ENCODE results near the gene CMTM7. TPM values are rescaled to one million over a fixed set of nuclear protein-coding genes. Genes with fewer than 3 reads are reported as not detected.

Gene CMTM7
- total RNA-seq, 1 experiment from 2014 or later = 131 TPM

DNA sequence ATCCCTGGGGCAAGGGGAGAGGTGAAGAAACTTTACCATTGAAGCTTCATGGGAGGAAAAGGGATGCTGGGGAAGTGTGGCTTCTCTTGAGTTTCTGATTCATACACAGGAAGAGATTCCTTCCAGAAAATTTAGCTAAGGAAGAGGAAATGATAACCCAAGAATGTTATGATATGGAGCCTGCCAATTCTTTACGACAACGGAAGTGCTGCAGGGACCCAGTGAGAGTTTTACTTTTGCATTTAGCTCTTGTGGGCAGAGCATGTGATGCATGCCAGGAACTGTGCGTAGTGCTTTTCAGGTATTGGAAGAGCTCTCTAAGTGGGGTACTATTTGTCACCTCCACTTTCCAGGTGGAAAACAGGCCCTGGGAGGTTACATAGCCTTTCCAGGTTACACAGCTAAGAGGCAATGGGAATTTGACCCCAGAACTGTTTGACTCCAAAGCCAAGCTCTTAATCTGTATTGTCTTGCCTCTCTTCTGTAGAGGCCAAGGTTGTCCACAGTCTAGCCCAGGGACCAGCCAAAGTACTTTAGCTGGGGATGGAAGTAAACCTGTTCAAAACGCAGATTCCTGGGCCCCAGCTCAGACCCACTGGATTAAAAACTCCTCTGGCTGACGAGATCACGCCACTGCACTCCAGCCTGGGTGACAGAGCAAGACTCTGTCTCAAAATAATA lies 23.0 kb downstream of the CMTM7 start:
- CTCF ChIA-PET = interaction anchor here (0.8 to 1.5 kb wide), 3 partner anchors 23 to 55 kb away, joined by 3 to 4 read pairs (median 3); partner anchors contain the start of gene CMTM7
- H3K4me3 Mint-ChIP-seq (ENCODE audit: low read depth, unreplicated experiment) = no peak overlapping the region
- peaks cover 68% of the 10 kb centered on the region for H3K4me1 Mint-ChIP-seq (ENCODE audit: low read depth, unreplicated experiment)
- no peak for DNase-seq
- no peaks in the 10 kb centered on the region for H3K27me3 Mint-ChIP-seq (ENCODE audit: unreplicated experiment)
- H3K36me3 Mint-ChIP-seq (ENCODE audit: insufficient read depth, unreplicated experiment) = peaks cover 54% of the 10 kb centered on the region
- intact Hi-C loops (cut with micrococcal nuclease; ENCODE audit: unreplicated experiment) = no loop called here
- BruUV-seq (replicated peaks) = no TSS peak
- TF ChIP-seq CTCF (IDR thresholded peaks at IDR 0.05; ENCODE audit: unreplicated experiment) = no peak
- no peaks in the 10 kb centered on the region for H3K9me3 Mint-ChIP-seq (ENCODE audit: low read depth, unreplicated experiment)
- H3K27ac Mint-ChIP-seq (ENCODE audit: unreplicated experiment) = peak overlapping the region; percentile 82

GRCh38 chr3:32419742-32420125 lies 28.1 kb downstream of the CMTM7 start:
- CTCF ChIA-PET = interaction anchor here (0.9 to 1.7 kb wide), 2 partner anchors 48 to 50 kb away, joined by 4 to 7 read pairs; no protein-coding TSS in a partner anchor
- Mint-ChIP-seq H3K36me3 (ENCODE audit: insufficient read depth, unreplicated experiment) (peaks cover 57% of the 10 kb centered on the region), H3K4me3 (ENCODE audit: low read depth, unreplicated experiment) (peak overlapping the region; percentile 66), H3K27me3 (ENCODE audit: unreplicated experiment) (no peaks in the 10 kb centered on the region), H3K4me1 (ENCODE audit: low read depth, unreplicated experiment) (peaks cover 80% of the 10 kb centered on the region), H3K9me3 (ENCODE audit: low read depth, unreplicated experiment) (no peaks in the 10 kb centered on the region), H3K27ac (ENCODE audit: unreplicated experiment) (peak overlapping the region; percentile 98)
- TSS peak; percentile 94 for BruUV-seq (replicated peaks)
- intact Hi-C loops (cut with micrococcal nuclease; ENCODE audit: unreplicated experiment) = no loop called here
- no peak for DNase-seq
- TF ChIP-seq CTCF (IDR thresholded peaks at IDR 0.05; ENCODE audit: unreplicated experiment) = no peak

DNA sequence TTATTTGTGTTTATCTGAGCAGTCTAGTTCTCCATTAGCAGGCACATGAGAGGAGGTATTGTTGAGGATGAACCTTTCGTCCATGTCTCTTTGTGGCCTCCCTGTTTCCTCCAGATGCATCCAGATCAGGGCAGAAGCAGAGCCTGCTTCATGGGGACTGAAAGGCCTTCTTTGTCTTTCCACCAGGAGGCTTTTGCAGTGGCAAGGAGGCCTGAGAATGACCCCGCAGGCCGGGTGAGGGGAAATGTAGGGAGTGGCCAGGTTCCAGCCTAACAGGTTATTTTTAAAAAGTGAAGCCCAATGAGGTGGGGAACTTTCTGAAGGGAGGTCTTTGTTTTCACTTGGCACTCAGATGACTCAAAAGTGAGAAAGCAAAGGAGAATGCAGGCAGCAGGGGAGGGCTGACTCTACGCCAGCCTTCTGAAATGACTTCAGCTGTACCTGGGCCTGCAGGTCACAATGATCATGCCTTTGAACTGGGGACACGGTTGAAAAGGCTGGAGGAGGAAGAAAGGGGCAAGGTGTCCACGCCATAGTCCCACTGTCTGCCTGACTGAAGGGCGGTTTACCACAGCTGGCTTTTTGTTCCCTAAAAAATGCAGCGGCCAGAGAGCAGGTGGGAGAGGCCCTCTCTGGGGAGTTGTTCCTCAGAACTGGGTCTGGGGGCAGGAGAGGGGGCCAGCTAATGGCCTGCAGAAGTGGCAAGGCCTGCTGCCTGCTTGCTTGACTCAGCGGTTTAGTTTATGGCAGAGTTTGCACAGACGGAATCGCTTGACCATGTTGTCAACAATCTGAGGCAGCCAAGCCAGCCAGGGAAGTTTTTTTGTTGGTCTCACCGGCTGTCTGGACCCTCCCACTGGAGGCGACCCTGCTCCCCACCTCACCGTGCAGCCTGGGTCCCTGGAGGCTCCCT lies 28.7 kb downstream of the CMTM7 start:
- H3K9me3 Mint-ChIP-seq (ENCODE audit: low read depth, unreplicated experiment) = no peaks in the 10 kb centered on the region
- no peak for TF ChIP-seq CTCF (IDR thresholded peaks at IDR 0.05; ENCODE audit: unreplicated experiment)
- H3K27me3 Mint-ChIP-seq (ENCODE audit: unreplicated experiment) = no peaks in the 10 kb centered on the region
- peaks cover 76% of the 10 kb centered on the region for H3K4me1 Mint-ChIP-seq (ENCODE audit: low read depth, unreplicated experiment)
- peaks cover 57% of the 10 kb centered on the region for H3K36me3 Mint-ChIP-seq (ENCODE audit: insufficient read depth, unreplicated experiment)
- CTCF ChIA-PET = interaction anchor here (0.9 to 1.7 kb wide), 3 partner anchors 46 to 50 kb away, joined by 3 to 7 read pairs (median 4); no protein-coding TSS in a partner anchor
- peak overlapping the region; percentile 98 for H3K27ac Mint-ChIP-seq (ENCODE audit: unreplicated experiment)
- BruUV-seq (replicated peaks) = TSS peak; percentile 97
- peak; percentile 93 for DNase-seq
- peak overlapping the region; percentile 66 for H3K4me3 Mint-ChIP-seq (ENCODE audit: low read depth, unreplicated experiment)
- intact Hi-C loops (cut with micrococcal nuclease; ENCODE audit: unreplicated experiment) = no loop called here

GRCh38 chr3:32421185-32421584 lies 29.5 kb downstream of the CMTM7 start:
- DNase-seq = no peak
- intact Hi-C loops (cut with micrococcal nuclease; ENCODE audit: unreplicated experiment) = no loop called here
- BruUV-seq (replicated peaks) = no TSS peak
- H3K4me3 Mint-ChIP-seq (ENCODE audit: low read depth, unreplicated experiment) = peak overlapping the region; percentile 66
- H3K9me3 Mint-ChIP-seq (ENCODE audit: low read depth, unreplicated experiment) = no peaks in the 10 kb centered on the region
- CTCF ChIA-PET = interaction anchor here (0.9 kb wide), 1 partner anchor 46 kb away, joined by 3 read pairs; no protein-coding TSS in a partner anchor
- peak overlapping the region; percentile 98 for H3K27ac Mint-ChIP-seq (ENCODE audit: unreplicated experiment)
- H3K27me3 Mint-ChIP-seq (ENCODE audit: unreplicated experiment) = no peaks in the 10 kb centered on the region
- H3K4me1 Mint-ChIP-seq (ENCODE audit: low read depth, unreplicated experiment) = peaks cover 69% of the 10 kb centered on the region
- H3K36me3 Mint-ChIP-seq (ENCODE audit: insufficient read depth, unreplicated experiment) = peaks cover 49% of the 10 kb centered on the region
- TF ChIP-seq CTCF (IDR thresholded peaks at IDR 0.05; ENCODE audit: unreplicated experiment) = no peak
